ENCODE results near the gene FNIP2.
A peak's percentile ranks its signal among the peaks of the same experiment; 100 is the strongest.
"Not testable (repeated sequence)": the region's sequence is repeated elsewhere in the genome, so short reads cannot be mapped to it uniquely, and the experiment has no call there.

FNIP2 gene

GRCh38 chr4:158875455-158875854, 106.6 kb downstream of the FNIP2 start:
- no peak for DNase-seq

DNA sequence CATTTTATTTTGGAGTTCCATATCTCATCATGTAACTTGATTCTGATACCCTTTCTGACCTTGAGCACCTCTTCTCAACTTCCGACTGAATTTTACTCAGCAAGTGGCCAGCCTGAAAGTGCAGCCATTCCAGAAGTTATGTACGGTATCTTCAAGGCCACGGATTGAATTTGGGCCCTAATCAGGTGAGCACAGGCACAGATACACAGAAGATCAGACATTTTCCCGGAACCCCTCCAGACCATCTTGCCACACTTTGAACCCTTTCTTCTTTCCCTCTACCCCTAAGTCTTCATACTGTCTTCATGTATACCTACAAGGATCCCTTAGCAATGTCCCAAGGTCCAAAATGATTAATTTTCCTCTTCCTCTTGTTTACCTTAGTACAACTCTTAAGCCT, 108.2 kb downstream of the FNIP2 start:
- no peak for DNase-seq

- not testable (repeated sequence) for DNase-seq
Measured at GRCh38 chr4:158882142-158882541, 113.3 kb downstream of the FNIP2 start.

- peak; percentile 19 for DNase-seq
Measured at GRCh38 chr4:158884280-158884679, 115.5 kb downstream of the FNIP2 start.

DNA sequence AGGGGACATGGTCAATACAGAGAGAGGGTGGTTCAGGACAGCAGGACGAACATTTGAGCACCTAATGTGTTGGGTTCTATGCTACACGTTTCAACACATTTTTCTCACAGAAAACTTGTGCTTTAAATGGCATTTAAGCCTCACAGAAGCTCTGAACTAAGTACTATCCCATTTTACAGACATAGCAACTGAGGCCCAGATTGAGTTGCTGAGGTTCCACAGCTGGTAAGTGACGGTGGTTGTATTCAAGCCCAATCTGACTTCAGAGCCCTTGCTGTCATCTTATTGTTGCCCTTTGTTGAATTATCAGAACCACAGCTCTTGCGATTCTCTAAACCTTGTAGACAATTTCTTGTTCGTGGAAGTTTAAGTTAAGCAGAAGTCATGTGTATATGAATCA, 116.7 kb downstream of the FNIP2 start:
- DNase-seq = no peak

- DNase-seq = no peak
Measured at GRCh38 chr4:158890294-158890693, 121.5 kb downstream of the FNIP2 start.

DNA sequence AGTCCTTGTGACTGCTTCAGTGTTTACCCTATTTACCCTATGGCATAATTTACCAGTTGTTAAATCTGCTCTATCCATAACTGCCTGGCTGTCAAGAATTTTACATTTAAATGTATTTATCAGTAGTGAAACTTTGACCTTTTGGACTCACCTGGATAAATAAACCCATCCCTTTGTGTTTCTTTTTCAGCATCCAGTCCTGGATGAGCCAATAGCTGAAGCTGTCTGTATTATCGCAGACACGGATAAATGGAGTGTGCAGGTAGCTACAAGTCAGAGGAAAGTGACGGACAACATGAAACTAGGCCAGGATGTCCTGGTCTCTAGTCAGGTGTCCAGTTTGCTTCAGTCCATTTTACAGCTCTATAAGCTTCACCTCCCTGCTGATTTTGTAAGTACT, 122.4 kb downstream of the FNIP2 start:
- DNase-seq = no peak

DNA sequence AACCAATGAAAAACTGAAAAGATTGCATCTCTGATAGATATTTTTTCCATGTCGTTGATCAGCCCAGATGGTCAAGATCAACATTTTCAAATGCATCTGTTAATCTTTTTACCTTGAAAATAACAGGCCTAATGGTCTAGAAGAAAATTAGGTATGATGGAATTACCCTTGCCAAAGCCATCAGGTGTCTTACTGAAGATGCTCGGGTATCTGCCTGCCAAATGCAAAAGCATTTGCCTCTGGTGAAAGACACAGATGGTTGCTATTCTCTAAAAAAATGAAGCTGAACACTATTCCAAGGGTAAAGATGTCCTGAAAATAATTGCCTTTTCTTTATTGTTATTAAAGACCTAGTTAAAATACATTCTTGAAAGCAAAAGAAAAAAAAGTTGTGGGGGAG, 126.0 kb downstream of the FNIP2 start:
- no peak for DNase-seq

DNA sequence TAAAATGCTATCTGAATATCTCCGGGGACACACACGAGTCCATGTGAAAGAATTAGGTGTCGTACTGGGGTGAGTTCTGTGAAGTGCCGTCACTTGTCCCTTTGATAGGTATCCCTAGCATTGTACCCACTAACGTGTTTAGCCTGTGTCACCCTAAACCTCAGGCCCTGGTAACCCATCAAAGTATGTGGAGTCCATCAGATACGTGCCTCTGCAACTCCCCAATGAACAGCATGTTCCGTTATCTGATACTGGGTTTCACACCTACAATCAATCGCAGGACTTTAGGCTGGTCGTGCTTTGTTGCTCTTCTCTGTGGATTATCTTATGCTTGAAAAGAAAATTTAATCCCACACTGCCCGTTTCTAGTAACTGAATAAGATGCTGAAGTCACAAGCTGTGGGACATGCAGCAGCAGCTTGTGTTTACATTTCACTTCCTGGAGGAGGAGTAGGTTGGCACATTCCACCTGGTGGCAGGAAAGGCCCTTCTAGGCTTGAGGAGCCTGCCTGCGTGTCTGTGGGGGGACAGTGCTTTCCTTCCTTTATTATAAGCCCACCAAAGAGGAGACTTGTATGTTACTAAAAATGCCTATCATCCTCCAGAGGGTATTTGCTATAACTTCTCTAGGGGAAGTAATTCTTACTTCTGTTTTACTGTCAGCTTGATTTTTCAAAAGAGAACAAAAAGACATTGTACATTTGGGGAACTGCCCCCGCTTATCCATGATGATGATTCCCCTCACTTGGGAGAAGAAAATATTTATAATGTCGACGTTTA, 127.2 kb downstream of the FNIP2 start:
- DNase-seq = no peak

- peak; percentile 15 for DNase-seq
Measured at GRCh38 chr4:158896577-158897238, 127.9 kb downstream of the FNIP2 start.

DNA sequence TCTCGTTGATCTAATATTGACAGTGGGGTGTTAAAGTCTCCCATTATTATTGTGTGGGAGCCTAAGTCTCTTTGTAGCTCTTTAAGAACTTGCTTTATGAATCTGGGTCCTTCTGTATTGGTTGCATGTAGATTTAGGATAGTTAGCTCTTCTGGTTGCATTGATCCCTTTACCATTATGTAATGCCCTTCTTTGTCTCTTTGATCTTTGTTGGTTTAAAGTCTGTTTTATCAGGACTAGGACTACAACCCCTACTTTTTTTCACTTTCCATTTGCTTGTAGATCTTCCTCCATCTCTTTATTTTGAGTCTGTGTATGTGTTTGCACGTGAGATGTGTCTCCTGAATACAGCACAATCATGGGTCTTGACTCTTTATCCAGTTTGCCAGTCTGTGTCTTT, 131.6 kb downstream of the FNIP2 start:
- DNase-seq = not testable (repeated sequence)

DNA sequence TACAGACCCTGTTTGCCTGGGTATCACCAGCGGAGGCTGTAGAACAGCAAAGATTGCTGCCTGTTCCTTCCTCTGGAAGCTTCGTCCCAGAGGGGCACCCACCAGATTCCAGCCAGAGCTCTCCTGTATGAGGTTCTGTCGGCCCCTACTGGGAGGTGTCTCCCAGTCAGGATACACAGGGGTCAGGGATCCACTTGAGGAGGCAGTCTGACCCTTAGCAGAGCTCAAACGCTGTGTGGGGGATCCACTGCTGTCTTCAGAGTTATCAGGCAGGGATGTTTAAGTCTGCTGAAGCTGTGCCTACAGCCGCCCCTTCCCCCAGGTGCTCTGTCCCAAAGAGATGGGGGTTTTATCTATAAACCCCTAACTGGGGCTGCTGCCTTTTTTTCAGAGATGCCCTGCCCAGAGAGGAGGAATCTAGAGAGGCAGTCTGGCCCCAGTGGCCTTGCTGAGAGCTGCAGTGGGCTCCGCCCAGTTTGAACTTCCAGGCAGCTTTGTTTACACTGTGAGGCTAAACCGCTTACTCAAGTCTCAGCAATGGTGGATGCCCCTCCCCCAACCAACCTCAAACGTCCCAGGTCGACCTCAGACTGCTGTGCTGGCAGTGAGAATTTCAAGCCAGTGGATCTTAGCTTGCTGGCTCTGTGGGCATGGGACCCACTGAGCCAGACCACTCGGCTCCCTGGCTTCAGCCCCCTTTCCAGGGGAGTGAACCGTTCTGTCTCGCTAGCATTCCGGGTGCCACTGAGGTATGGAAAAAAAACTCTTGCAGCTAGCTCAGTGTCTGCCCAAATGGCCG, 133.7 kb downstream of the FNIP2 start:
- peak; percentile 67 for DNase-seq

DNA sequence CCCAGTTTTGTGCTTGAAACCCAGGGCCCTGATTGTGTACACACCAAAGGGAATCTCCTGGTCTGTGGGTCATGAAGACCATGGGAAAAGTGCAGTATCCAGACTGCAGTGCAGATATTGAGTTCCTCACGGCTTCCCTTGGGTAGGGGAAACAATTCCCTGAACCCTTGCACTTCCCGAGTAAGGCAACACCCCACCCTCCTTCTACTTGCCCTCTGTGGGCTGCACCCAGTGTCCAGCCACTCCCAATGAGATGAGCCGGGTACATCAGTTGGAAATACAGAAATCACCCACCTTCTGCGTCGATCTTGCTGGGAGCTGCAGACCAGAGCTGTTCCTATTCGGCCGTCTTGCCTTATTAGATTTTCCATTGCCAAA, 134.2 kb downstream of the FNIP2 start:
- no peak for DNase-seq

GRCh38 chr4:158903472-158904043, 134.7 kb downstream of the FNIP2 start:
- DNase-seq = no peak

DNA sequence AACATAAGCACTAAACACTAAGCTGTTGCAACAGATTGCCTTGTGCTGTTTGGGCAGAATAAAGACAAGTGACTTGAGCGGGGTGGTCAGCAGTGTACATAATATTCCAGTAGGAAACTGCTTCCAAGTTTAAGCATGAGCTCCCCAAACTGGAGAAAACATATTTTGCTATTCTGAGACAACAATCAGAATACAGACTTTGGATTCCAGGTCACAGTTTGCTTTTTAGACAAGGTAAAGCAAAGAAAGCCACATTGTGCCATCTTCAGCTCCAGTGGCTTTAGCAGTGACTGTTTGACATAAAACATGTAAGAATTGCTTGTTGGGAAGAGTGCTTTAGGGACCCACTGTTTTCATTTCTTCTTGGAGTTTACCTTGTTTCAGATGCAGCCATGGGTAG, 136.0 kb downstream of the FNIP2 start:
- DNase-seq = no peak

GRCh38 chr4:158906073-158906472, 137.2 kb downstream of the FNIP2 start:
- no peak for DNase-seq

DNA sequence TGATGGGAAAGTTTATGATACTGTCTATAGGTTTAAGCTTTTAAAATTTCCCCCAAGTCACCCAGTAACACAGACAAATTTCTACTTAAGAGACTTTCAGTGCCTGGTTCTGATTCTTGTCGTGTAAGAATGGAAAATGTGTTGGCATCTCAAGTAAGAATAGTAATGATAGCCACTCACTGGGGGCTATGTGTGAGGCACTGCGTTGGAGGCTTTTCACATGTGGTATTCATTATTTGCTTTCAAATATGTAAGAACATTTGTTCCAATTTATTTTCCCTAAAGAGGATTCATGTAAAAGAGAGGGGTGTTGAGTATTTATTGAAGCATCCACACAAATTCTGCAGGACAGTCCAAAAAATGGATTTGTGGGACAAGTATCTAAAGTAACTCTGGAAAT, 143.6 kb downstream of the FNIP2 start:
- DNase-seq = peak; percentile 58

GRCh38 chr4:158912806-158913205, 144.0 kb downstream of the FNIP2 start:
- peak; percentile 52 for DNase-seq

DNA sequence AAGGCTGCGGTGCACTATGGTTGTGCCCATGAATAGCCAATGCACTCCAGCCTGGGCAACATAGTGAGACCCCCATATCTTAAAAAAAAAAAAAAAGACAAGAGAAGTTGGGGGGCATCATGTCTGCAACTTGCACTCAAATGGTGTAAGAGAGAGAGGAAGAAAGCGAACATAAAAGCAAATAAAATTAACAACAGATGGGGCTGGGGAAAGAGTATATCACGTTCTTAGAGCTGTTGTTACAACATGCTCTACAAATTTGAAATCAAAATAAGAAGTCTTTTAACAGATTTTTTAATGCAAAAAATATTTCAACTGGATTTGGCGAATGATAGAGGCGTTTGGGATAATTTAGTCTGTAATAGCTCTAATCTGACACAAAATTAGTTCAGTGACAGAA, 144.9 kb downstream of the FNIP2 start:
- peak; percentile 51 for DNase-seq

DNA sequence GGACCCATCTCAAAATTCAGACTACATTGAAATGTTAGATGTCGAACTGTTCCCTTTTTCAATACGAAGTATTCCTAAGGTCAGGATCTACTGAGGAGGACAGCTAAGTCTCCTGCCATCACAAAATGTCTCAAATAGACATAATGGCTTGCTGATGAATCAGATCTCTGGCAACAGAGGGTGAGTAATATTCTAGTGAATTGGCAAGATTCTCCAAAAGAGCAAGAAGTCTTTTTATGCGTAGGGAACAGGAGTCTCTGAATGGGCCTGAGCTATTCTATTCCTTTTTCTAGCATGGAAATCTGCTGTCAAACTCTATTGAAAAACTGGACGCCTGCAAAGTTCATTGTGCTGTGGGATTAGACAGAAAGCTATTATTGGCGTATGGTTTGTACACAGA, 145.4 kb downstream of the FNIP2 start:
- DNase-seq = peak; percentile 89

DNA sequence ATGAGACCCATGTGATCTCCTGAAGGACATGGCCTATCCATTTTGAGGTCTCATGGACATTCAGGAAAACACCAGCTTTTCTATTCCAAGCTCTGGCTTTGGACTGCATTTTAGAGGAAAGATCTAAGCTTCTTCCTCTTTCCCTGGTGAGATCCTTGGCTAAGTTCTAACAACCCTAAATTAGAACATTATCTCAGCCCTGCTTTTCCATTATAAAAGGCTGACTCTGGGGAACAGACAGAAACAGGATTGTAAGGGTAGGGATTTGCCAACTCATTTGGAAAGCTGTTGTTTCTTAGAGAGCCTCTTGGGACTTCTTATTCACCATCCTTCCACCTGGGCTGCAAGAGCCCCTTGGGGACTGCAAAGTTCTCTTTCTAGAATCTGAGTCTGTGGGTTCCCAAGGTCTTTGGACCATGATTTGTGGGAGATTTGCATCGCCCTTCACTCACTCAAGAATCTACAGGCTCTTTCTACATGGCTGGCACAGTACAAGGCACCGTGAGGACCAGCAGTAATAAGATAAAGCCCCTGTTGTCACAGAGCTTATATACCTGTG, 146.9 kb downstream of the FNIP2 start:
- DNase-seq = no peak

- DNase-seq = not testable (repeated sequence)
Measured at GRCh38 chr4:158920452-158920996, 151.7 kb downstream of the FNIP2 start.

- not testable (repeated sequence) for DNase-seq
Measured at GRCh38 chr4:158927774-158928173, 158.9 kb downstream of the FNIP2 start.
